Endothelial cell of umbilical vein (primary cell): Measurements from ENCODE around the gene ST6GALNAC4. TPM values are rescaled to one million over a fixed set of nuclear protein-coding genes. Genes with fewer than 3 reads are reported as not detected.

Source experiments
- BruUV-seq: library from RNA; stranded (reverse); fragments of 400-500 nt; replicated peaks from 2 replicates; lab custom pipeline; 2021; lab: Mats Ljungman, UMichigan
- CTCF ChIA-PET: fragments of 300-600, 350-600 bp; sonication (Branson Sonifier 250); formaldehyde crosslinking; loops from one replicate; lab custom pipeline; 2021; ENCODE audit warnings: antibody characterized with exemption, inconsistent platforms; lab: Charles Lee
- POLR2A ChIA-PET: fragments of 300-600, 350-600 bp; sonication (Branson Sonifier 250); formaldehyde crosslinking; loops from one replicate; lab custom pipeline; 2021; ENCODE audit warnings: antibody characterized with exemption, inconsistent platforms; lab: Charles Lee
- DNase-seq: peaks from one replicate; pipeline ENCODE4 v3.0.0-alpha.2; 2011; ENCODE audit warnings: low read depth, low spot score
- FAIRE-seq: peaks from 2 replicates; lab custom pipeline; 2011; peaks lifted over from hg19 to GRCh38; lab: Jason Lieb, UNC
- H2AFZ ChIP-seq: 2 replicates; pipeline ENCODE4 v1.6.0; 2012; ENCODE audit warnings: low read depth, low read length, control low read depth, inconsistent platforms
- H3K27ac ChIP-seq: 2 replicates; pipeline ENCODE4 v1.5.1; 2011; ENCODE audit warnings: low read depth, mild to moderate bottlenecking, control low read depth, low read length, moderate library complexity; ENCODE audit not compliant: insufficient read depth
- H3K27me3 ChIP-seq, 2 experiments: 2 replicates each; pipeline versions ENCODE4 v1.6.0 to v1.6.1; 2011; ENCODE audit warnings: low read length in 2 of 2, mixed read lengths in 1 of 2; ENCODE audit not compliant: control insufficient read depth in 2 of 2, insufficient read depth in 2 of 2
- H3K36me3 ChIP-seq, 2 experiments: 2 replicates in 1 of 2; 3 replicates in 1 of 2; pipeline ENCODE4 v1.5.1; 2011; ENCODE audit warnings: low read length in 2 of 2, mild to moderate bottlenecking in 1 of 2, moderate library complexity in 1 of 2; ENCODE audit not compliant: control insufficient read depth in 2 of 2, insufficient read depth in 2 of 2; ENCODE audit errors: extremely low read depth in 1 of 2
- H3K4me1 ChIP-seq: 3 replicates; pipeline ENCODE4 v1.5.1; 2011; ENCODE audit warnings: mild to moderate bottlenecking, low read length; ENCODE audit not compliant: control insufficient read depth, insufficient read depth; ENCODE audit errors: extremely low read depth
- H3K4me2 ChIP-seq: 2 replicates; pipeline ENCODE4 v1.6.1; 2011; ENCODE audit warnings: low read length, control low read depth, mixed read lengths; ENCODE audit not compliant: insufficient read depth
- H3K4me3 ChIP-seq, 3 experiments: fragments of 200-600 bp in 1 of 3; sonication (generic), shearing (Covaris generic) in 1 of 3; replicated peaks in 1 of 3; 2 replicates each; pipeline ENCODE4 v1.5.1; 2011 to 2016; ENCODE audit warnings: control low read depth in 3 of 3, low read length in 3 of 3, mild to moderate bottlenecking in 2 of 3, inconsistent platforms in 1 of 3, low read depth in 1 of 3, moderate library complexity in 1 of 3; ENCODE audit not compliant: insufficient read depth in 1 of 3
- H3K79me2 ChIP-seq: 2 replicates; pipeline ENCODE4 v1.6.0; 2012; ENCODE audit warnings: low read length, inconsistent platforms; ENCODE audit not compliant: control insufficient read depth, insufficient read depth
- H3K9ac ChIP-seq: replicated peaks from 2 replicates; pipeline ENCODE3; 2011; ENCODE audit warnings: low read length, control low read depth; ENCODE audit not compliant: insufficient read depth; ENCODE audit errors: extremely low read depth
- H3K9me1 ChIP-seq: replicated peaks from 3 replicates; pipeline ENCODE4 v1.6.0; 2011; ENCODE audit warnings: mild to moderate bottlenecking, low read length; ENCODE audit not compliant: control insufficient read depth, insufficient read depth; ENCODE audit errors: extremely low read depth
- H3K9me3 ChIP-seq: replicated peaks from 2 replicates; pipeline ENCODE4 v1.5.1; 2012; ENCODE audit warnings: low read length, inconsistent platforms; ENCODE audit not compliant: control insufficient read depth, insufficient read depth
- H4K20me1 ChIP-seq: replicated peaks from 2 replicates; pipeline ENCODE3; 2011; ENCODE audit warnings: mild to moderate bottlenecking, low read length; ENCODE audit not compliant: control insufficient read depth, insufficient read depth; ENCODE audit errors: extremely low read depth
- CTCF ChIP-seq, 2 donors: IDR thresholded peaks; 1 replicate in 1 of 2; 2 replicates in 1 of 2; pipeline ENCODE4 v1.5.1; 2011; ENCODE audit warnings: low read length in 2 of 2, mild to moderate bottlenecking in 2 of 2, moderate library complexity in 2 of 2, control low read depth in 1 of 2, inconsistent platforms in 1 of 2, low read depth in 1 of 2; ENCODE audit not compliant: insufficient read depth in 1 of 2; ENCODE audit errors: extremely low read depth in 1 of 2
- EZH2 ChIP-seq: IDR thresholded peaks from 2 replicates; pipeline ENCODE4 v1.6.1; 2012; ENCODE audit warnings: borderline replicate concordance, low read depth, mild to moderate bottlenecking, moderate library complexity, low read length, inconsistent platforms; ENCODE audit not compliant: severe bottlenecking
- FOS ChIP-seq: IDR thresholded peaks from 2 replicates; pipeline ENCODE4 v1.6.1; 2011; ENCODE audit warnings: mild to moderate bottlenecking, low read length, moderate library complexity, borderline replicate concordance; ENCODE audit not compliant: insufficient read depth
- GATA2 ChIP-seq: IDR thresholded peaks from 2 replicates; pipeline ENCODE4 v1.7.0; 2011; ENCODE audit warnings: low read depth, mild to moderate bottlenecking, moderate library complexity, mixed read lengths, low read length; ENCODE audit not compliant: insufficient read length, insufficient read depth
- JUN ChIP-seq: IDR thresholded peaks from 2 replicates; pipeline ENCODE4 v1.6.1; 2011; ENCODE audit warnings: borderline replicate concordance, low read depth; ENCODE audit not compliant: insufficient read length, insufficient read depth
- MAX ChIP-seq: IDR thresholded peaks from 2 replicates; pipeline ENCODE4 v1.6.1; 2011; ENCODE audit not compliant: insufficient read depth, insufficient read length
- MYC ChIP-seq: IDR thresholded peaks from one replicate; pipeline ENCODE4 v1.6.1; 2011; ENCODE audit warnings: mild to moderate bottlenecking, low read depth, low read length
- POLR2A ChIP-seq: IDR thresholded peaks from 2 replicates; pipeline ENCODE4 v1.6.1; 2012; ENCODE audit warnings: low read depth, mild to moderate bottlenecking, control low read depth, low read length
- POLR2AphosphoS5 ChIP-seq: IDR thresholded peaks from 2 replicates; pipeline ENCODE4 v1.6.1; 2012; ENCODE audit warnings: low read depth, mild to moderate bottlenecking, control low read depth, low read length, moderate library complexity; ENCODE audit not compliant: insufficient read depth
- dilution Hi-C: fragments of 300-500 bp; cut with MboI; formaldehyde crosslinking; loops from one replicate; pipeline ENCODE4 v1.15.0; 2019; ENCODE audit warnings: low sequenced_read_pairs; ENCODE audit not compliant: extremely low pct_ligation_motif_present
- intact Hi-C: fragments of 100-400 bp; cut with micrococcal nuclease; formaldehyde crosslinking; loops from one replicate; pipeline ENCODE4 v1.10.0; 2022
- polyA plus RNA-seq, 4 experiments: library from polyadenylated mRNA; depleted of rRNA in 3 of 4; stranded (reverse) in 3 of 4; unstranded in 1 of 4; fragments of >200 nt; gene quantifications; 2 replicates each; pipeline versions ENCODE4 v1.2.1 to v1.2.3, GENCODE V29; 2011 to 2012; ENCODE audit warnings: missing spikeins in 1 of 4
- total RNA-seq: library from RNA; stranded (reverse); gene quantifications from 2 replicates; pipeline ENCODE4 v1.2.3, GENCODE V29; 2021

ST6GALNAC4 gene
- total and polyA plus RNA-seq, 2 donors (not counting 3 experiments of a cell fraction or from before 2014, with no cell fraction given) = 45.9 to 85.3 TPM

- no peaks in the 10 kb centered on the region for H3K9me1 ChIP-seq
- TF ChIP-seq FOS = no peak
- no peak for TF ChIP-seq MYC
- TF ChIP-seq CTCF (IDR thresholded peaks at IDR 0.05; ENCODE audit: extremely low read depth in 1 of 2, insufficient read depth in 1 of 2, low read depth in 1 of 2, low read length in 2 of 2) = no peak
- TF ChIP-seq GATA2 = no peak
- TF ChIP-seq MAX = no peak
- TF ChIP-seq POLR2AphosphoS5 = no peak
- no peak for TF ChIP-seq JUN
- TF ChIP-seq POLR2A = no peak
- TF ChIP-seq EZH2 = no peak
- no TSS peak for BruUV-seq
- no peak overlapping the region for H3K27ac ChIP-seq
- peaks cover 0 to 20% of the 10 kb centered on the region in 2 experiments for H3K36me3 ChIP-seq
- ChIA-PET POLR2A (interaction anchor here (1.1 kb wide), 1 partner anchor 42 kb away, joined by 3 read pairs; the partner anchor contains the start of gene ST6GALNAC4), CTCF (interaction anchor here (1.0 to 1.2 kb wide), 3 partner anchors 8 to 47 kb away, joined by 3 to 6 read pairs (median 3); no protein-coding TSS in a partner anchor)
- H3K9me3 ChIP-seq = no peaks in the 10 kb centered on the region
- no peak overlapping the region for H3K4me3 ChIP-seq
- H2AFZ ChIP-seq = no peak overlapping the region
- peaks cover 16% of the 10 kb centered on the region for H3K4me1 ChIP-seq
- H3K9ac ChIP-seq = no peak overlapping the region
- DNase-seq (no peak), FAIRE-seq (no peak)
- dilution Hi-C loops = no loop called here
- no peaks in the 10 kb centered on the region for H3K27me3 ChIP-seq
- intact Hi-C loops = no loop called here
- no peaks in the 10 kb centered on the region for H4K20me1 ChIP-seq
- peaks cover 18% of the 10 kb centered on the region for H3K79me2 ChIP-seq
- no peak overlapping the region for H3K4me2 ChIP-seq
These were observed 42.3 kb downstream of the ST6GALNAC4 start for GRCh38 chr9:127874301-127875221.
